Sigmoid colon (tissue), 7 donors: ENCODE data around the gene CCDC148. TPM values are rescaled to one million over a fixed set of nuclear protein-coding genes. Genes with fewer than 3 reads are reported as not detected.

Experiments
- DNase-seq: peaks from one replicate; pipeline ENCODE4 v3.0.0-alpha.2; 2019
- H3K27ac ChIP-seq, 4 donors: fragments of 200-600 bp; sonication (generic); one replicate each; pipeline ENCODE4 v1.5.1; 2016 to 2019; ENCODE audit warnings: mild to moderate bottlenecking in 1 of 4
- H3K27me3 ChIP-seq, 3 donors: fragments of 200-600 bp; sonication (generic); one replicate each; pipeline ENCODE4 v1.5.1; 2019; ENCODE audit warnings: mild to moderate bottlenecking in 1 of 3
- H3K36me3 ChIP-seq, 4 donors: fragments of 200-600 bp; sonication (generic); one replicate each; pipeline ENCODE4 v1.5.1; 2016 to 2019
- H3K4me1 ChIP-seq, 4 donors: fragments of 200-600 bp; sonication (generic); one replicate each; pipeline ENCODE4 v1.5.1; 2017 to 2019
- H3K4me3 ChIP-seq, 4 donors: fragments of 200-600 bp; sonication (generic); one replicate each; pipeline ENCODE4 v1.5.1; 2017 to 2019; ENCODE audit warnings: mild to moderate bottlenecking in 2 of 4, moderate library complexity in 1 of 4
- H3K9me3 ChIP-seq, 4 donors: fragments of 200-600 bp in 3 of 4; sonication (generic) in 3 of 4; one replicate each; pipeline versions ENCODE4 v1.5.1 to v1.6.1; 2013 to 2019
- CTCF ChIP-seq, 4 experiments: fragments of 450-650 bp in 3 of 4; fragments of 200-600 bp in 1 of 4; IDR thresholded peaks; one replicate each; pipeline ENCODE4 v1.5.1; 2016 to 2019; ENCODE audit warnings: antibody characterized with exemption in 4 of 4, mild to moderate bottlenecking in 3 of 4, moderate library complexity in 2 of 4
- EP300 ChIP-seq, 4 donors: sonication (generic); formaldehyde crosslinking; IDR thresholded peaks; one replicate each; pipeline ENCODE4 v1.6.1; 2017; ENCODE audit warnings: antibody characterized with exemption in 4 of 4
- POLR2A ChIP-seq, 2 donors: fragments of 450-650 bp; IDR thresholded peaks; one replicate each; pipeline ENCODE4 v1.6.1; 2016; ENCODE audit warnings: antibody characterized with exemption in 2 of 2, mild to moderate bottlenecking in 2 of 2, moderate library complexity in 2 of 2
- POLR2AphosphoS5 ChIP-seq, 4 donors: sonication (generic); formaldehyde crosslinking; IDR thresholded peaks; one replicate each; pipeline ENCODE4 v1.6.1; 2017; ENCODE audit warnings: antibody characterized with exemption in 4 of 4
- WGBS, 2 donors: extraction: QIAGEN DNeasy Blood & Tissue Kit; methylation state at CpG; one replicate each; pipeline ENCODE4 v1.1.7; 2013; 5-methylcytosine and 5-hydroxymethylcytosine counted together
- intact Hi-C: fragments of 100-400 bp; cut with DNase I; formaldehyde crosslinking; loops from one replicate; pipeline ENCODE4 v1.15.1; 2023
- polyA plus RNA-seq, 3 donors: library from polyadenylated mRNA; stranded (reverse); fragments of 200-250 nt; gene quantifications; one replicate each; pipeline ENCODE4 v1.2.3, GENCODE V29; 2013
- total RNA-seq, 4 donors: library from RNA; depleted of rRNA; stranded (reverse); fragments of >200 nt; gene quantifications; one replicate each; pipeline ENCODE4 v1.1.0, GENCODE V29; 2016
- donor health status: healthy with polysubstance abuse.
- donor health status: Bipolar disorder and iron deficiency.
- donor health status: healthy.

Gene CCDC148
- total and polyA plus RNA-seq, 7 donors = 0.23 to 0.83 (median 0.36) TPM; not detected in 4

DNA sequence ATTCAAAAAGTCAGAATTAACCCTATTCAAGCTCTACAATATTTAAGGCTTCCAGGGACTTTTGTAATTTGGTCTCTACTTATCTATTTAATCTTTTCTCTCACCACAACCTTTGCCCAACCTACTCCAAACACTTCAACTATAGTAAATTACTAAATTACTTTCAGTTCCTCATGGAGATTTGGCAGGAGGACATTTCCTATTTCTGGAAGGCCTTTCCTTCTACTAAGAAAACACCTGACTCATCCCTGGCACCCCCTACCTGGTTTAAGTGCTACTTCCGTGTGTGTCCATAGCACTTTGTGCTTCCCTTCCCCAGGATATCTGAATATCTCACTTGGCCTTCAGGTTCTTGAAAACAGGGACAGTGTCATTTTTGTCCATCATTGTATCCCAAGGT is 258.6 kb downstream of the CCDC148 start:
- WGBS, 2 donors = 25 to 62% methylated on average over 1 of the region's 1 CpG
- no peak overlapping the region for H3K27ac ChIP-seq

DNA sequence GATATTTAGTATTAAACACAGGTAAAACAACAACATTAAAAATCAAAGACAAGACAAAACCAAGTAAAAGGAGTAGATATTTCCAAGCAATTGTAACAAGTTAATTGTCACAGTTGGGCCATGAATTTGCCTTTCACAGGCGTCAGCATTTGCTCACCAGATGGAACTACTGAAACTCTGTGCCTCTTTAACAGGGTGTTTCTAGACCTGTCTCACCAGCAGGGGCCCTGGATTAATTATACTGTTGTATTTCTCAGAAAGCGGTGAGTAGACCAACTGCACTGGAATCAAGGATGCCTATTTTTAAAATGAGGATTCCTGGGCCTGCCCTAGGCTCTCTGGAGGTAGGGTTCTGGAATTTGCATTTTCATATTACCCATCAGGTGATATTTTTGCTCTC is 262.3 kb downstream of the CCDC148 start:
- Histone ChIP-seq H3K36me3 (no peaks in the 10 kb centered on the region), H3K4me1 (no peaks in the 10 kb centered on the region), H3K4me3 (no peak overlapping the region), H3K9me3 (no peaks in the 10 kb centered on the region), H3K27ac (no peak overlapping the region), H3K27me3 (no peaks in the 10 kb centered on the region)
- intact Hi-C loops = no loop called here
- DNase-seq = no peak
- TF ChIP-seq CTCF (IDR thresholded peaks at IDR 0.05) (no peak), POLR2AphosphoS5 (IDR thresholded peaks at IDR 0.05) (no peak), EP300 (IDR thresholded peaks at IDR 0.05) (no peak), POLR2A (IDR thresholded peaks at IDR 0.05) (no peak)
- 96 to 99% methylated on average over 2 of the region's 2 CpGs for WGBS, 2 donors

More for the DNA sequence above, 258.6 kb downstream of the CCDC148 start:
- DNase-seq = no peak
- H3K9me3 ChIP-seq = no peaks in the 10 kb centered on the region
- H3K4me1 ChIP-seq = peaks cover 0 to 7% (median 0%) of the 10 kb centered on the region in 4 donors
- no peaks in the 10 kb centered on the region for H3K27me3 ChIP-seq
- intact Hi-C loops = no loop called here
- no peak overlapping the region for H3K4me3 ChIP-seq
- TF ChIP-seq POLR2A (IDR thresholded peaks at IDR 0.05) (no peak), EP300 (IDR thresholded peaks at IDR 0.05) (no peak), POLR2AphosphoS5 (IDR thresholded peaks at IDR 0.05) (no peak), CTCF (IDR thresholded peaks at IDR 0.05) (no peak)
- no peaks in the 10 kb centered on the region for H3K36me3 ChIP-seq

GRCh38 chr2:158192515-158193443 is 263.8 kb downstream of the CCDC148 start:
- no peak overlapping the region for H3K27ac ChIP-seq
- no peak overlapping the region for H3K4me3 ChIP-seq
- WGBS, 2 donors = 92 to 95% methylated on average over 2 of the region's 2 CpGs
- no peaks in the 10 kb centered on the region for H3K36me3 ChIP-seq
- no peaks in the 10 kb centered on the region for H3K4me1 ChIP-seq
- no peaks in the 10 kb centered on the region for H3K27me3 ChIP-seq
- intact Hi-C loops = no loop called here
- no peak for DNase-seq
- no peaks in the 10 kb centered on the region for H3K9me3 ChIP-seq
- TF ChIP-seq POLR2AphosphoS5 (IDR thresholded peaks at IDR 0.05) (no peak), CTCF (IDR thresholded peaks at IDR 0.05) (no peak), POLR2A (IDR thresholded peaks at IDR 0.05) (no peak), EP300 (IDR thresholded peaks at IDR 0.05) (no peak)

- H3K9me3 ChIP-seq = no peaks in the 10 kb centered on the region
- H3K4me3 ChIP-seq = peak overlapping the region in 3 of 4 donors; percentile 6 to 12 (median 11)
- no peaks in the 10 kb centered on the region for H3K4me1 ChIP-seq
- intact Hi-C loops = no loop called here
- WGBS, 2 donors = 27 to 33% methylated on average over 7 of the region's 7 CpGs
- DNase-seq = no peak
- no peak for TF ChIP-seq POLR2AphosphoS5 (IDR thresholded peaks at IDR 0.05)
- no peak for TF ChIP-seq EP300 (IDR thresholded peaks at IDR 0.05)
- no peak for TF ChIP-seq POLR2A (IDR thresholded peaks at IDR 0.05)
- no peak for TF ChIP-seq CTCF (IDR thresholded peaks at IDR 0.05)
- H3K27me3 ChIP-seq = no peaks in the 10 kb centered on the region
- H3K27ac ChIP-seq = peak overlapping the region in 3 of 4 donors; percentile 0 to 54 (median 11)
- no peaks in the 10 kb centered on the region for H3K36me3 ChIP-seq
Observed at GRCh38 chr2:158191076-158191895, 265.3 kb downstream of the CCDC148 start.
